NCI-H146 treated with DMSO at 0.1 percent for 48 hours (cell line): ENCODE measurements around the gene CAMP.

Source experiments
- DNase-seq: peaks from one replicate; lab custom pipeline; 2025; ENCODE audit not compliant: unreplicated experiment; lab: John Stamatoyannopoulos, UW

CAMP gene

GRCh38 chr3:48214225-48214624, 9.1 kb upstream of the CAMP start:
- no peak for DNase-seq

GRCh38 chr3:48215019-48215418, 8.3 kb upstream of the CAMP start:
- DNase-seq, result no peak

GRCh38 chr3:48215466-48215865, 7.8 kb upstream of the CAMP start:
- no peak for DNase-seq

GRCh38 chr3:48215876-48216275, 7.4 kb upstream of the CAMP start:
- DNase-seq, result no peak

GRCh38 chr3:48217449-48217848, 5.8 kb upstream of the CAMP start:
- DNase-seq, result no peak

GRCh38 chr3:48218537-48218936, 4.8 kb upstream of the CAMP start:
- no peak for DNase-seq

- no peak for DNase-seq
Observed at GRCh38 chr3:48219543-48219942, 3.8 kb upstream of the CAMP start.

GRCh38 chr3:48220746-48221145, 2.5 kb upstream of the CAMP start:
- DNase-seq, result no peak

GRCh38 chr3:48225587-48225986, 2.3 kb downstream of the CAMP start:
- DNase-seq, result no peak

- no peak for DNase-seq
Observed at GRCh38 chr3:48226939-48227338, 3.6 kb downstream of the CAMP start.

GRCh38 chr3:48232232-48232631, 8.9 kb downstream of the CAMP start:
- no peak for DNase-seq

- DNase-seq, result peak; percentile 66
Observed at GRCh38 chr3:48232734-48233133, 9.4 kb downstream of the CAMP start.

GRCh38 chr3:48233542-48233941, 10.2 kb downstream of the CAMP start:
- no peak for DNase-seq

GRCh38 chr3:48236531-48236930, 13.2 kb downstream of the CAMP start:
- no peak for DNase-seq

GRCh38 chr3:48238531-48239085, 15.3 kb downstream of the CAMP start:
- no peak for DNase-seq

GRCh38 chr3:48240000-48240963, 17.0 kb downstream of the CAMP start:
- no peak for DNase-seq

GRCh38 chr3:48241796-48242455, 18.6 kb downstream of the CAMP start:
- no peak for DNase-seq

- no peak for DNase-seq
Observed at GRCh38 chr3:48243886-48244285, 20.6 kb downstream of the CAMP start.

- no peak for DNase-seq
Observed at GRCh38 chr3:48244461-48244860, 21.2 kb downstream of the CAMP start.

- no peak for DNase-seq
Observed at GRCh38 chr3:48245136-48245535, 21.8 kb downstream of the CAMP start.

- DNase-seq, result no peak
Observed at GRCh38 chr3:48247401-48247811, 24.1 kb downstream of the CAMP start.
